ENCODE measurements around the gene NELFCD. TPM values are rescaled to one million over a fixed set of nuclear protein-coding genes. Genes with fewer than 3 reads are reported as not detected.
A peak's percentile ranks its signal among the peaks of the same experiment; 100 is the strongest.

NELFCD gene
- total and polyA plus RNA-seq, 8 donors: 48.3 to 130 (median 114) TPM

DNA sequence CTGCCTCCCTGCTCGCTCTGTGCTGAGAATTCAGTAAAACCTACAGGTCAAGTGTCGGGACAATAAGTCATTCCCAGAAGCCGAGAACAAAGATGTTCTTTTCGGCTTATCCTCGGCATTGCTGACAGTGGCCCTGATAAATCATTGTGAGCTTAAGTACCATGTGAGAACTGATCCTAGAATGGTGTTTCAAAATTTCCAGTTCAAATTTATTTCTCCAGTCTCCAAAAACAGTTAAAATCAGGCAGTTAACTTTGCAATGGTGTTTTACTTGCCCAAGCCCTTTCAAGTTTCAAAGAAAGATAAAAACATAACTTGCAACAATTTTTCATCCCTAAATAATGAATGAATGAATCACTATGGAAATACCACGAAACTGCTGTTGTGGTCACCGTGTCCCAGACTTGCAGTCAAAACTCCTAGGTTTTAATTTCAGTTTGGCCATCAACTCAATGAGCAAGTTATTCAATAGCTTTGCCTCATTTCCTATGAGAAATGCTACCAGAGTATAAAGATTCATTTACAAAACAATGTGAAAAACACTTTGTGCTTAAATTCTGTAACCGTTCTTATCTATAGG is 46.8 kb downstream of the NELFCD start:
- ATAC-seq: no peak
- Histone ChIP-seq H3K9me3 (no peaks in the 10 kb centered on the region), H3K4me3 (no peak overlapping the region), H3K27me3 (no peaks in the 10 kb centered on the region), H3K27ac (no peak overlapping the region), H3K36me3 (peaks cover 0 to 73% of the 10 kb centered on the region in 2 donors), H3K4me1 (peaks cover 30 to 64% of the 10 kb centered on the region in 2 donors)
- DNase-seq: no peak
- intact Hi-C loops (cut with DNase I): no loop called here
- TF ChIP-seq, protein P1, sequence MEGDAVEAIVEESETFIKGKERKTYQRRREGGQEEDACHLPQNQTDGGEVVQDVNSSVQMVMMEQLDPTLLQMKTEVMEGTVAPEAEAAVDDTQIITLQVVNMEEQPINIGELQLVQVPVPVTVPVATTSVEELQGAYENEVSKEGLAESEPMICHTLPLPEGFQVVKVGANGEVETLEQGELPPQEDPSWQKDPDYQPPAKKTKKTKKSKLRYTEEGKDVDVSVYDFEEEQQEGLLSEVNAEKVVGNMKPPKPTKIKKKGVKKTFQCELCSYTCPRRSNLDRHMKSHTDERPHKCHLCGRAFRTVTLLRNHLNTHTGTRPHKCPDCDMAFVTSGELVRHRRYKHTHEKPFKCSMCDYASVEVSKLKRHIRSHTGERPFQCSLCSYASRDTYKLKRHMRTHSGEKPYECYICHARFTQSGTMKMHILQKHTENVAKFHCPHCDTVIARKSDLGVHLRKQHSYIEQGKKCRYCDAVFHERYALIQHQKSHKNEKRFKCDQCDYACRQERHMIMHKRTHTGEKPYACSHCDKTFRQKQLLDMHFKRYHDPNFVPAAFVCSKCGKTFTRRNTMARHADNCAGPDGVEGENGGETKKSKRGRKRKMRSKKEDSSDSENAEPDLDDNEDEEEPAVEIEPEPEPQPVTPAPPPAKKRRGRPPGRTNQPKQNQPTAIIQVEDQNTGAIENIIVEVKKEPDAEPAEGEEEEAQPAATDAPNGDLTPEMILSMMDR (IDR thresholded peaks at IDR 0.05): no peak

DNA sequence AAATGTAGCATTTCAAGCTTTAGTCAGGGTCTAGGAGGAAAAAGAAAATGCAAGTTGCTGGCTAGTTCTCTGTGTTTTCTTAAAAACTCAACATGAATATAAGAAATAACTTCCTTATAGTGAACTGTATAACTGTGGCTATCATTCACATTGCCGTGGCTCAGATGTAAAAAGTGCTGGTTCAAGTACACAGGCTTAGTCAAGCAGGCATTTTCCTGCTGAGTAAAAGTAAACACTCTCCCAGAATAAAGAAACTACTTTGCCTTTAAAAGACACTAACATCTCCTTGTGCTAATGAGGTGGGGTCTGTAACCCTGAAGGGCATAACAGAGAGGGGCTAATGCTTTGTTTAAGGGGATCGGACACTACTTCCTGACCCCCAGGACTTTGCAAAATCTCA is 47.8 kb downstream of the NELFCD start:
- TF ChIP-seq, protein P1 (IDR thresholded peaks at IDR 0.05): no peak
- intact Hi-C loops (cut with DNase I): no loop called here
- peak overlapping the region in 1 of 2 donors; percentile 40 for H3K27ac ChIP-seq
- peak; percentile 21 for ATAC-seq
- H3K4me3 ChIP-seq: peak overlapping the region in 1 of 2 donors; percentile 23
- no peak for DNase-seq
- H3K27me3 ChIP-seq: no peaks in the 10 kb centered on the region
- H3K4me1 ChIP-seq: peaks cover 34 to 69% of the 10 kb centered on the region in 2 donors
- no peaks in the 10 kb centered on the region for H3K9me3 ChIP-seq
- peaks cover 0 to 66% of the 10 kb centered on the region in 2 donors for H3K36me3 ChIP-seq

DNA sequence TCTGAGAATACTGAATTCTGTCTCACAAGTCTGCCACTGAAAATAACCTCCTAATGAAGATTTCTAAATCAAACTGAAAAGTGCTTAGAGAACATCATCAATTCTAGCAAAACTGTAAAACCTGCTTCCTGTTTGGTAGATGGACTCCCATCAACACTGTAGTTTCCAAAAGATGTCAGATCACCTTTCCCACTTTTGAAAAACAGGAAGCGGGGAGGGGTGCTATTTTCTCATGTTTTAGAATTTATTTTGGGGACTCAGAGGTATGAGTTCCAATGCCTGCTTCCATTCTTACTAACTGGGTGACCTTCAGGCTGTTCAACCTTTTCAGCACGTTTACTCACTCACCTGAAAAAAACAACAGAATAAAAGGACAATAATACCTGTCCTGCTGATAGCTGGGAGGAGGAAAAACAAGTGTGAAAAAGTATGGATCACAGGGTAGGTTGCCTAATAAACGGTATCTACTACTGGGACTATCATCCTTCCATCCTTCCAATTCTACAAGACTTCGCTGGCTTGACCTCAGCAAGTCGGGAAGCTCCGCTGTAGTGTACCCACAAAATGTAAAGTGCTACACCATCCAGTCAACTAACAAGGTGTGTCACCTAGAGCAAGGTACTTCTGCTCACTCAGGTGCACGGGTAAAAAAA is 50.0 kb downstream of the NELFCD start:
- no peaks in the 10 kb centered on the region for H3K9me3 ChIP-seq
- H3K36me3 ChIP-seq: peaks cover 0 to 66% of the 10 kb centered on the region in 2 donors
- peak overlapping the region in 1 of 2 donors; percentile 94 for H3K27ac ChIP-seq
- intact Hi-C loops (cut with DNase I): no loop called here
- TF ChIP-seq, protein P1 (IDR thresholded peaks at IDR 0.05): no peak
- peaks cover 34 to 66% of the 10 kb centered on the region in 2 donors for H3K4me1 ChIP-seq
- ATAC-seq (no peak), DNase-seq (no peak)
- H3K4me3 ChIP-seq: peak overlapping the region; percentile 74 to 88
- H3K27me3 ChIP-seq: no peaks in the 10 kb centered on the region

- H3K4me1 ChIP-seq: peaks cover 34 to 60% of the 10 kb centered on the region in 2 donors
- peaks cover 0 to 66% of the 10 kb centered on the region in 2 donors for H3K36me3 ChIP-seq
- TF ChIP-seq, protein P1 (IDR thresholded peaks at IDR 0.05): no peak
Measured at GRCh38 chr20:59031564-59032022, 50.5 kb downstream of the NELFCD start.

GRCh38 chr20:59032023-59032712 is 51.1 kb downstream of the NELFCD start, which contains the start of gene ATP5F1E:
Gene ATP5F1E, minus strand, starts transcription at chr20:59032335. Its CDS starts 84 bp downstream, at chr20:59032251.
- DNase-seq: peak; percentile 91 to 98 (median 96)
- TF ChIP-seq, protein P1 (IDR thresholded peaks at IDR 0.05): no peak
- Histone ChIP-seq H3K27me3 (no peaks in the 10 kb centered on the region), H3K4me3 (peak within 1 kb of the TSS; percentile 74 to 88), H3K36me3 (peaks cover 3 to 66% of the 10 kb centered on the region in 2 donors), H3K4me1 (peaks cover 34 to 55% of the 10 kb centered on the region in 2 donors), H3K27ac (peak within 1 kb of the TSS; percentile 89 to 94), H3K9me3 (no peaks in the 10 kb centered on the region)
- intact Hi-C loops (cut with DNase I): no loop called here
- ATAC-seq: peak; percentile 99

More at GRCh38 chr20:59031564-59032022, 50.5 kb downstream of the NELFCD start:
- ATAC-seq (peak; percentile 17), DNase-seq (no peak)
- Histone ChIP-seq H3K4me3 (peak overlapping the region; percentile 74 to 88), H3K27me3 (no peaks in the 10 kb centered on the region), H3K9me3 (no peaks in the 10 kb centered on the region), H3K27ac (peak overlapping the region; percentile 89 to 94)
- intact Hi-C loops (cut with DNase I): no loop called here
